Loucy (cell line): ENCODE results near the gene FAM131A.

ENCODE experiments used
- EZH2phosphoT487 ChIP-seq: fragments of 200-600 bp; IDR thresholded peaks from 2 replicates; pipeline ENCODE4 v1.6.1; 2018; ENCODE audit warnings: antibody characterized with exemption, mild to moderate bottlenecking, moderate library complexity, borderline replicate concordance
- TF ChIP-seq, protein P1 (sequence below): fragments of 200-600 bp; sonication (generic); conservative IDR thresholded peaks from 2 replicates; pipeline ENCODE4 v1.5.1; 2014; ENCODE audit warnings: mild to moderate bottlenecking, antibody characterized with exemption, low read length

DNA sequence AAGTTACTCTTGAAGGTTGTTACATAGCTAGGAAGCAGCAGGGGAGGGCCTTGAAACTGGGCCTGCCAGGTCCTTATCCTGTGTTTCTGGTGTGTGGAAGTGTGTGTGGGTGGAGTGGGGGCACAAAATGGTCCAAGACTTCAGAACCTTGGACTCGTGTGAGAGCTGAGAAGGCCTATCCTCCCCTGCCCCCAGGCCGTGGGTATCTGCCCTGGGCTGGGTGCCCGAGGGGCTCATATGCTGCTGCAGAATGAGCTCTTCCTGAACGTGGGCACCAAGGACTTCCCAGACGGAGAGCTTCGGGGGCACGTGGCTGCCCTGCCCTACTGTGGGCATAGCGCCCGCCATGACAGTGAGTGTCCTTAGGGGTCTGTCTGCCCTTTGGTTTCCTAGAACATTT, 46.9 kb downstream of the FAM131A start:
- TF ChIP-seq, protein P1, sequence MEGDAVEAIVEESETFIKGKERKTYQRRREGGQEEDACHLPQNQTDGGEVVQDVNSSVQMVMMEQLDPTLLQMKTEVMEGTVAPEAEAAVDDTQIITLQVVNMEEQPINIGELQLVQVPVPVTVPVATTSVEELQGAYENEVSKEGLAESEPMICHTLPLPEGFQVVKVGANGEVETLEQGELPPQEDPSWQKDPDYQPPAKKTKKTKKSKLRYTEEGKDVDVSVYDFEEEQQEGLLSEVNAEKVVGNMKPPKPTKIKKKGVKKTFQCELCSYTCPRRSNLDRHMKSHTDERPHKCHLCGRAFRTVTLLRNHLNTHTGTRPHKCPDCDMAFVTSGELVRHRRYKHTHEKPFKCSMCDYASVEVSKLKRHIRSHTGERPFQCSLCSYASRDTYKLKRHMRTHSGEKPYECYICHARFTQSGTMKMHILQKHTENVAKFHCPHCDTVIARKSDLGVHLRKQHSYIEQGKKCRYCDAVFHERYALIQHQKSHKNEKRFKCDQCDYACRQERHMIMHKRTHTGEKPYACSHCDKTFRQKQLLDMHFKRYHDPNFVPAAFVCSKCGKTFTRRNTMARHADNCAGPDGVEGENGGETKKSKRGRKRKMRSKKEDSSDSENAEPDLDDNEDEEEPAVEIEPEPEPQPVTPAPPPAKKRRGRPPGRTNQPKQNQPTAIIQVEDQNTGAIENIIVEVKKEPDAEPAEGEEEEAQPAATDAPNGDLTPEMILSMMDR: no peak
- no peak for TF ChIP-seq EZH2phosphoT487
